HG02885 (cell line): ENCODE measurements around the gene TBX3.

Experiments
- ATAC-seq: cut with Tn5 transposase; IDR thresholded peaks from one replicate; pipeline ENCODE4 v1.9.1; 2021; ENCODE audit warnings: mild to moderate bottlenecking; ENCODE audit not compliant: unreplicated experiment, poor library complexity

The TBX3 gene

DNA sequence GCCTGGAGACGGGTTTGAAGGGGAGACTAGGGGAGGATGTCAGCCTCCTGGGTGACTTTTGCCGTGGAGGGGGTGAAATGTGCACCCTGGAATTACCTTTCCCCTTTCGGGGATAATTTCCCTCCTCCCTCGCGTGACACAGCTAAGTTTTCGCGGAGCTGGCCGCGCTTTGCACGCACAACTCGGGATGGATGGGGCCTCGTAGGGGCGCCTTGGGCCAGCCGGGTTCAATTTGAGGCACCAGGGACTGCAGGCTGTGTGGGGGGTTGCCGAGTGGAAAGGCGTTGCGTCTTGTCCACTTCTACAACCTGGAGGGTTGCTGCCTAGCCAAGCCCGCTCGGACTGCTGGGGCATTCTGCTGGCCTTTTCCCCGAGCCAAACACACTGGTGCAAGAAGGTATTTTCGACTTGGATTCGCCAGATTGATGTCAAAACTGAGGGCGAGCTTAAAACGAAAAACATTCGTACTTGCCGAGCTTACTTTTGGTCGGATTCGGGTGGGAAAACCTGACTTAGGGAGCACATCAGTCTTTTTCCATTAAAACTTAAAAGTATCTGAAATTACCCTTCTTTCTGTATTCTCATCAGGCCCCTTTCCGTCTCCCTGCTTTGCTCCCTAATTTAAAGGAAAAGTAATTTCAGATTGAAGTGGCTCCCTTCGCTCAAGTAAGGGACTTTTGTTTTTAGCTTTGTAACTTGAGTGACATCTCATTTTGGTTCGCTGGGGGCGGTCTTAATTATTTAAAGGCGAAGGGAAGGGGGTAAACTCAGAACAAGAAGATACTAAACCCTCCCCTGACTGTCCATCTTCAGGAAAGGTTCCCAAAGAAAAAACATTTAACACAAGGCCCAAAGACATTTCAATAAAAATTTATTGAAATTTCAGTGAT, 14.3 kb downstream of the TBX3 start:
- ATAC-seq, result no peak

DNA sequence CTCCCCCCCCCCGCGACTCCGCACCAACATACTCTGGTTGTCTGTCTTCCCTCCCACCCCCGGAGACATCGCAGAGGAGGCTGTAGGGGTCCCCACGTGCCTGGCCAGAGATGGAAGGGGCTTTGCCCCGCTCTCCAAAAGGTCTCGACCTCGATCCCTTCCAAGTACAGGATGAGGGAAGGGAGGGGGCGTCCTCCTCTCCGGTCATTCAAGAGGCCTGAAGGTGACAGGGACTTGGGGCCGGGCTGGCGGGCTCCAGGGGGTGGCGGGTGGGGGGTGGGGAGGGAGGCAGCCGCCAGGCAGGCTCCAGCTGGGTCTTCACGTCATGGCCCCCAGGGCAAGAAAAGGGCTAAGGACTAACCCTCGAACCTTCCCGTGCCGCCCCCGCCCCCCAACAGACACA, 15.1 kb downstream of the TBX3 start:
- ATAC-seq, result no peak

GRCh38 chr12:114668151-114668885, 15.7 kb downstream of the TBX3 start:
- ATAC-seq, result no peak

- ATAC-seq, result no peak
Measured at GRCh38 chr12:114667669-114668150, 16.3 kb downstream of the TBX3 start.

GRCh38 chr12:114666746-114667668, 17.0 kb downstream of the TBX3 start:
- ATAC-seq, result no peak

DNA sequence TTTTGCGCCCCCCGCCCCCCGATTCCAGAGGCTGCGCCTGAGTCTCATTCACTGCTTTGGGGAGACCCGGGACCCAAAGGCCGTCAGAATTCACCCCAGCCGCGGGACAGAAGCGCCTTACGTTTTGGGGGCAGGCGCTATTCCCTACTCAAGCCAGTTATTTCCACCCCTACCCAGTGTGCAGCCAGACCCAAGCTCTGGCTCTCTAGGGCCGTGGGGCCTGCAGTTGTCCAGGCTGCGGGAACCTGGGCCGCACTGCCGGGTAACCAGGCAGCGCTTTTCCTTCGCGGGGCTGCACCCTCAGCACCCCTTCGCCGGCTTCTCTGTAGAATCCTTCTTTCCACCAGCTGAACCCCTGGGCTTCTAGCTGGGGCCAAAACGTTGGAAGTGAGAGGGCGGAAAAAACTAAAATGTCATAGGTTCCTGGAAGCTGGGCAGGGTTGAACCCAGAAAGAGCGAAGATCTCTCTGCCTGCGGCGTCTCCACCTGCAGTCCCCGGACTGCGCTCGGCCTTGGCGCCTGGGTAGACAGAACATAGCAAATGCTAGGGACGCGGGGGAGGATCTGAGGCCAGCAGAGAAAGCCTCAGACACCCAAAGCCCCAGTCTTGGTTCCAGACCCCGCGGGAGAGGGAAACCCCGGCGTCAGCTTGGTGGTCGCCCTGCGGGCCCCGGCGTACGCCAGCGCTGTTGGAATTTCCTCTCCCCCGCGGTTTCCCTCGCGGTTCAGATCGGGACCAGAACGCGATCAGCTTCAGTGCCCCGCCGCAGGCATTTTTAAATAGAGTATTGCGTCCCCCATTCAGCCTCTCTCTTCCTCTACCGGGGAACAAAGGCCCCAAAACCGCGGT, 18.3 kb downstream of the TBX3 start:
- no peak for ATAC-seq

DNA sequence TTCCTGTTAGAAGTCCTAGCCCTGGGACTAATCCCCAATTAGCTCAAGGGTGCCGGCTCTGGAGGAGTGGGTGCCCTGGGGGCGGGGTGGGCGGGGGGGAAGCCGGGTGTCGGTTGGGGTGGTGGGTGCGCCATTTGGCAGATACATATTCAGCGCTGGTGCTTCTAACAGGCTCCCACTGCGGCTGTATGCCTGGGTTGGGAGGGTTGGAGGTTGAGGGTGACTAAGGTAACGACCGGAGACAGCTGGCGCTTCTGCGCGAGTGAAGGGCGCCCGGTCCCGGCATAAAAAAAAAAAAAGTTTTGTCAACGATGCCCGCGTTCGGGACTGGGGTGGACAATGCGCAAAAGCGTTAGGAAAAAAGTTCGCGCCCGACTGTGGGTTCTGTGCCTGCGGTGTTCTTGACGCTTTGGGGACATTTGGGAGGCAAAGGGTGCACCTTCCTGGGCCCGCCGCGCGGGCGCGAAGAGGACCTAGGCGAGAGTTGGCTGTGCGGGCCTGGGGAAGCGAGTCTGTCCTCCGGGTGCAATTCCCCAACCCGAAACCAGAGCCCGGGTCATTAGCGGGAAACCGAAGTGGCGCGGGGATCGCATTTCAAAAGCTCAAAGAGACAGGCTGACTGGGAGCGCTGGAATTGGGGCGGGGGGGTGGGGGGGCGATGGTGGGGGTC, 19.2 kb downstream of the TBX3 start:
- ATAC-seq, result no peak

DNA sequence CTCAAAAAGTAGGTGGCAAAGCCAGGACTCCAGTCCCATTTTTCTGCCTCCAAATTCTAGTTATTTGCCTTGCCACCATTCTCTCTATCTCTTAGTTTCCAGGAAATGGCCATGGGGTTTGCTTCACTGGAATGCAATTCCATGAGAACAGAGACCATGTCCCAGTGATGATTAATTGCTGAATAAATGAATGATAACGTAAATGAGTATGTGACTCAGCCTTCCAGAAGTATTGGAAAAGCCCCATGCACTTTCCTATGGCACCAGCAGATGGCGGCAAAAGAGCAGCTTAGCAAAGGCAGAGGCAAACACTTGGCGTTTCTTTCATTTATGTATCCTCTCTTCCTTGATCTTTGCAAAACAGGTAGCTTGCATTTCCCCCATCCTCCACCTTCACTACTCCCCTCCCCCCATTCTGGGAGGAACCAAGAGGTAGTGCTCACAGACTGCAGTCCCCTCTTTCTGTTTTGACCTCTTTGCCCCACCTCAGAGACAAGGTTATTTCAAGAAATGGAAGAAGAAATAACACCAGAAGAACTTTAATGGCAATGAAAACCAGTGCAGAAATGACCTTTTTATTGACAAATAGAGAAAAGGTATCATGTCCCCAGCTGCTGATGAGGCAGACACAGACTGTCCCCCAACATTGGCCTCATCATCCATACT, 21.3 kb downstream of the TBX3 start:
- no peak for ATAC-seq

- no peak for ATAC-seq
Measured at GRCh38 chr12:114661245-114661644, 22.7 kb downstream of the TBX3 start.

DNA sequence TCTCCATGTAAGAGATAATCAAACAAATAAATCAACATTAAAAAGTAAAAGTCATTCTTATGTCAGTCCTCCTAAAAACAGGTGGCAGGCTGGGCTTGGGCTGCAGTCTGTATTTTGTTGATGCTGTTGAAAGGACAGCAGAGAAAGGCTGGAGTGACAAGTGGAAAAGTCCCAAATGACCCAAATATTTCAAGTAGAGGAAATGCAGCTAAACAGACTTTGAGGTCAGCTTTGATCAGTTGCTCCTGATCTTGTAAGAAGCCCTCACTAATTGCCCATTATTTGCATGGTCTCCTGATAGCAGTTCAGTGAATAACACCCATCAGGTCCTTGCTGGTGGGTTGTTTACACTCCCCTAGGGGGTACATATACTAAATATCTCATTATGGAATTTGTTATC, 24.9 kb downstream of the TBX3 start:
- no peak for ATAC-seq

DNA sequence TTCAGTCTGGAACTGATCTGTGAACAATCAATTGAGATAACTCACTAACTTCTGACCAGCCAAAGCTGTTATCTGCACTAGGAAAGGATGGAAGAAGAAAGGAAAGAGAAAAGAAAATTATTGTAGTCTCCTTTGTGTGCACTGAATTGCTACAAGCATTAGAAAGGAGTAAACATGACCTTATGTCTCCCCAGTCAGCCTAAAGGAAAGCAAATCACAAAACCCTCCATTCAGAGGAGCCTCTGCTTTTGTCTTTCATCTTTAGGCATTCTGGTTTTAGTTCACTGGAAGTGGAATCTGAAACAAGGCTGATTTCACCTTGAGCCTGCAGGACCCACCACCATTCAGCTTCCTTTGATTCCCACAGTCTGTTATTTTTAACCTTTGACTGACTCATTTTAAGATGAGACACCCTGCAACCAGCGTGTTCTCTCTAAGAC, 26.0 kb downstream of the TBX3 start:
- ATAC-seq, result no peak

DNA sequence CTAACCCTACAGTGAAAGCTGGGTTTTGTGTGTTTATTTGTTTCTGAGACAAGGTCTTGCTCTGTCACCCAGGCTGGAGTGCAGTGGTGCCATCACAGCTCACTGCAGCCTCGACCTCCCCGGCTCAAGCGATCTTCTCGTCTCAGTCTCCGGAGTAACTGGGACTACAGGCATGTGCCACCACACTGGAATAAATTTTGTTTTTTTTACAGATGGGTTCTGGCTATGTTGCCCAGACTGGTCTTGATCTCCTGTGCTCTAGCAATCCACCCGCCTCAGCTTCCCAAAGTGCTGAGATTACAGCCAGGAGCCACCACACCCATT, 26.4 kb downstream of the TBX3 start:
- no peak for ATAC-seq

DNA sequence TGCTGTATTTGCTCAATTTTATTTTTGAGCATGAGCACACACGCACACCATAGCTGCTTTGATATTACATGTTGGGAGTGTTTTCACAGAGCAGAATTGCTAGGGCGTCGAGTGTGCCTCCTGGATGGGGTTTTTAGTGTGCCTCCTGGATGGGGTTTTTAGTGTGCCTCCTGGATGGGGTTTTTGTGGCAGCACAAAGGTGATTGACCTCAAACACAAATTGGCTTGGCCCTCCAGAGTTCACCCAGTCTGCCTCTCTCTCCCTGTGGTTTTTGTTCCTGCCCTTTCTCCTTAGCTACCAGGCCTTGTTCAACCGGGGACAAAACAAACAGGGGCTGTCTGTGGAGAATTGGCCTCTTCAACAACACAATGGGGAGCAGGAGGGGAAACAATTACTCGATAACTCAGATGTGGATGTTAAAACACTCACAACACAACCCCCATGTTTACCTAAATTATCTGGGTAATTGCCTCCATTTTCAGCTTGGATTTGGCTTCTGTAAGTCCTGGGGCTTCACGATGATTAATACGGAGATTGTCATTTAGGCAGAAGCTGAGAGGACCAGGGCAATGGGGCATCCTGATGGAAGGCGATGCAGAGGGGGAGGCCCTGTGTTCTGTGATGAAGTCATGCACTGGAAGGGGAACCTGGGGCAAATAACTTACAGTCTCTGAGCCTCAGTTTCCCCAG, 26.9 kb downstream of the TBX3 start:
- no peak for ATAC-seq

DNA sequence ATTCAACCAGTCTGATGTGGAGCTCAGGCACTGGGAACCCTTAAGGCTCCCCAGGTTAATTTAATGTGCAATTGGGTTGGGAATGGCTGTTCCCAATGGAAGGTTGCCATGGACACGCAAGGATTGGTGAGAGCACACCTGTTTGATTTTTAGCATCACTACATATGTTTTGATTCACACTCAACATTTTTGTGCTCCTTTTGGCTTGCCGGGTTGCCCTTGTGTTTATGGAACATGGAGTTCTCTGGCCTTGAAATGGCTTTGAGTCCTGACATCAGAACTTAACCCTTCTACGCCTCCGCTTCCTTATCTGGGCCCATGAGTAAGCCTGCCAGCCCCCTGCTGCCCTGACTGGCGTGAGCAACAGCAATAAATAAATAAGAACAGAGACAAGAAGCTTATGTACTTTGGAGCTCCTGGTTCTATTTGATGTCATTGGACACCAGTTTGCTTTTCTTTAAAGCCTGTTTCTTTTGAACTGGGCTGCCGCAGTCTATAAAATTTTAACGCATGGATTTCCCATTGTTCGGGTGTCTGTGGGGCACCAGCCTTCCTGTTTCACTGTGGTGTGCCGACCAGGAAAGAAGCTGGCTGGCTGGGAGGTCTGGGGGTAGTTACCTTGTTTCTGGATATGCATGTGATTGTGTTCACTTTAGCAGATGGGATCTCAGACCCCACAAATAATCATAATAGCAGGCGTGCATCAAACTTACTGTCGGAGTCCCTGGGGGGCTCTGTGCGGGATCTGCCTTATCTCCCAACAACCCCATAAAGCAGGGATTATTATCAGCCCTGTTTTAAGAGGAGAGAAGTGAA, 27.8 kb downstream of the TBX3 start:
- ATAC-seq, result no peak

GRCh38 chr12:114649585-114649984, 34.4 kb downstream of the TBX3 start:
- ATAC-seq, result no peak

GRCh38 chr12:114648711-114649110, 35.3 kb downstream of the TBX3 start:
- ATAC-seq, result no peak

GRCh38 chr12:114638790-114639435, 45.1 kb downstream of the TBX3 start:
- ATAC-seq, result no peak
